ENCODE results near the gene ACBD3. TPM values are rescaled to one million over a fixed set of nuclear protein-coding genes. Genes with fewer than 3 reads are reported as not detected.

ACBD3 gene
- total RNA-seq, 6 experiments from 2014 or later = 14.6 to 23.6 (median 17.5) TPM

GRCh38 chr1:226201029-226201593 is 14.6 kb upstream of the ACBD3 start:
- no peaks in the 10 kb centered on the region for H3K27me3 ChIP-seq
- 57% methylated on average over 5 of the region's 5 CpGs for WGBS (ENCODE audit: insufficient coverage, low coverage, low lambda C conversion rate, missing lambda C conversion rate)
- no peaks in the 10 kb centered on the region for H3K36me3 ChIP-seq
- ATAC-seq = peak in 2 of 4 donors; percentile 18 to 28
- DNase-seq = no peak
- H3K27ac ChIP-seq = no peak overlapping the region
- no peaks in the 10 kb centered on the region for H3K9me3 ChIP-seq
- TF ChIP-seq POLR2A (IDR thresholded peaks at IDR 0.05) (no peak), CTCF (IDR thresholded peaks at IDR 0.05) (peak in 3 of 4 donors; percentile 10 to 15 (median 12))
- no peak overlapping the region for H3K4me3 ChIP-seq
- no peaks in the 10 kb centered on the region for H3K4me1 ChIP-seq
- intact Hi-C loops (cut with DNase I) = no loop called here

- Histone ChIP-seq H3K4me3 (no peak overlapping the region), H3K9me3 (no peaks in the 10 kb centered on the region), H3K27me3 (no peaks in the 10 kb centered on the region), H3K27ac (no peak overlapping the region), H3K36me3 (no peaks in the 10 kb centered on the region), H3K4me1 (no peaks in the 10 kb centered on the region)
- WGBS (ENCODE audit: insufficient coverage, low coverage, low lambda C conversion rate, missing lambda C conversion rate) = 29% methylated on average over 2 of the region's 2 CpGs
- ATAC-seq = no peak
- TF ChIP-seq CTCF (IDR thresholded peaks at IDR 0.05) (no peak), POLR2A (IDR thresholded peaks at IDR 0.05) (no peak)
- DNase-seq = no peak
- intact Hi-C loops (cut with DNase I) = loop anchor here (5.0 kb wide), 1 partner anchor 78 kb away; no protein-coding TSS in a partner anchor
Observed at GRCh38 chr1:226199971-226200370, 13.4 kb upstream of the ACBD3 start.

- ATAC-seq = no peak
- intact Hi-C loops (cut with DNase I) = loop anchor here (5.0 kb wide), 1 partner anchor 73 kb away; no protein-coding TSS in a partner anchor
- WGBS (ENCODE audit: insufficient coverage, low coverage, low lambda C conversion rate, missing lambda C conversion rate) = 71% methylated on average over 1 of the region's 1 CpG
- no peaks in the 10 kb centered on the region for H3K36me3 ChIP-seq
- TF ChIP-seq CTCF (IDR thresholded peaks at IDR 0.05) (no peak), POLR2A (IDR thresholded peaks at IDR 0.05) (no peak)
- no peak overlapping the region for H3K27ac ChIP-seq
- no peaks in the 10 kb centered on the region for H3K9me3 ChIP-seq
- DNase-seq = no peak
- no peaks in the 10 kb centered on the region for H3K4me1 ChIP-seq
- no peak overlapping the region for H3K4me3 ChIP-seq
- H3K27me3 ChIP-seq = no peaks in the 10 kb centered on the region
Observed at GRCh38 chr1:226195144-226195543, 8.6 kb upstream of the ACBD3 start.

- Histone ChIP-seq H3K4me1 (peaks cover 0 to 24% (median 8%) of the 10 kb centered on the region in 4 donors), H3K36me3 (no peaks in the 10 kb centered on the region), H3K27me3 (no peaks in the 10 kb centered on the region), H3K9me3 (no peaks in the 10 kb centered on the region), H3K27ac (no peak overlapping the region), H3K4me3 (peak overlapping the region in 2 of 3 donors; percentile 84 to 95)
- WGBS (ENCODE audit: insufficient coverage, low coverage, low lambda C conversion rate, missing lambda C conversion rate) = 86% methylated on average over 6 of the region's 7 CpGs
- ATAC-seq (no peak), DNase-seq (no peak)
- TF ChIP-seq POLR2A (IDR thresholded peaks at IDR 0.05) (no peak), CTCF (IDR thresholded peaks at IDR 0.05) (no peak)
- intact Hi-C loops (cut with DNase I) = no loop called here
Observed at GRCh38 chr1:226187380-226187779, 839 bp upstream of the ACBD3 start.

All from right lobe of liver (tissue), 6 donors.